ENCODE measurements around the gene GRIP1.

GRCh38 chr12:66345956-66346355 lies 332.9 kb downstream of the GRIP1 start:
- TF ChIP-seq CTCF (IDR thresholded peaks at IDR 0.05; ENCODE audit: low read length) (no peak), EZH2phosphoT487 (IDR thresholded peaks at IDR 0.05; ENCODE audit: low read length) (no peak)
